Prostate gland (tissue), 2 donors: ENCODE results near the gene GPR179. TPM values are rescaled to one million over a fixed set of nuclear protein-coding genes. Genes with fewer than 3 reads are reported as not detected.
"Not testable (repeated sequence)": the region's sequence is repeated elsewhere in the genome, so short reads cannot be mapped to it uniquely, and the experiment has no call there.

Experiments used
- DNase-seq: peaks from one replicate; pipeline ENCODE4 v3.0.0-alpha.2; 2019; ENCODE audit warnings: low spot score
- H3K27ac ChIP-seq, 2 donors: fragments of 200-600 bp; sonication (generic); 2 replicates each; pipeline ENCODE4 v1.5.1; 2017 to 2019
- H3K27me3 ChIP-seq: fragments of 200-600 bp; sonication (generic); replicated peaks from 2 replicates; pipeline ENCODE4 v1.5.1; 2019; ENCODE audit not compliant: insufficient read depth
- H3K36me3 ChIP-seq, 2 donors: fragments of 200-600 bp; sonication (generic); 1 replicate in 1 of 2; 2 replicates in 1 of 2; pipeline versions ENCODE4 v1.5.1 to v1.8.1; 2017 to 2019
- H3K4me1 ChIP-seq: fragments of 200-600 bp; sonication (generic); replicated peaks from 2 replicates; pipeline ENCODE4 v1.5.1; 2019
- H3K4me3 ChIP-seq, 2 donors: fragments of 200-600 bp; sonication (generic); 2 replicates each; pipeline ENCODE4 v1.5.1; 2017 to 2019
- H3K9me3 ChIP-seq: fragments of 200-600 bp; sonication (generic); 2 replicates; pipeline ENCODE4 v1.5.1; 2017
- POLR2A ChIP-seq: fragments of 450-650 bp; IDR thresholded peaks from one replicate; pipeline ENCODE4 v1.6.1; 2016; ENCODE audit warnings: antibody characterized with exemption, mild to moderate bottlenecking
- POLR2AphosphoS5 ChIP-seq: sonication (generic); formaldehyde crosslinking; IDR thresholded peaks from one replicate; pipeline ENCODE4 v1.6.1; 2017; ENCODE audit warnings: antibody characterized with exemption
- WGBS: methylation state at CpG from one replicate; pipeline ENCODE4 v1.1.5; 2018; 5-methylcytosine and 5-hydroxymethylcytosine counted together
- intact Hi-C: fragments of 100-400 bp; cut with DNase I; formaldehyde crosslinking; loops from one replicate; pipeline ENCODE4 v1.14.2; 2022
- total RNA-seq, 2 donors: library from RNA; depleted of rRNA; stranded (reverse); fragments of >200 nt; gene quantifications; one replicate each; pipeline ENCODE4 v1.1.0, GENCODE V29; 2016
- TF ChIP-seq, protein P1 (sequence below), 4 experiments: fragments of 200-600 bp in 2 of 4; fragments of 450-650 bp in 2 of 4; sonication (generic) in 2 of 4; IDR thresholded peaks; 1 replicate in 3 of 4; 2 replicates in 1 of 4; pipeline ENCODE4 v1.5.1; 2016 to 2019; ENCODE audit warnings: antibody characterized with exemption in 4 of 4, mild to moderate bottlenecking in 2 of 4, moderate library complexity in 2 of 4

Gene GPR179
- total RNA-seq, 2 donors from 2014 or later: 0.14 to 0.40 TPM

DNA sequence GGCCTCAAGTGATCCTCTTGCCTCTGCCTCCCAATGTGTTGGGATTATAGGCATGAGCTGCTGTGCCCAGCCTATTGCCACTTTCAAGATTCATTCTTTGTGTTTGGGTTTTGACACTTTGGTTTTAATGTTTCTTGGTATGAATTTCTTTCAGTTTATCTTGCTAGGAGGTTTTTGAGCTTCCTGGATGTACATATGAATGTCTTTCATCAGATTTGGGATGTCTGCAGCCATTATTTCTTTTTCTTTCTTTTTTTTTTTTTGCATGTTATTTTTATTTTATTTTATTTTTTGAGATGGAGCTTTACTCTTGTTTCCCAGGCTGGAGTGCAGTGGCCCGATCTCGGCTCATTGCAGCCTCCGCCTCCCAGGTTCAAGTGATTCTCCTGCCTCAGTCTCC is 28.3 kb downstream of the GPR179 start:
- no peaks in the 10 kb centered on the region for H3K36me3 ChIP-seq
- H3K4me3 ChIP-seq: no peak overlapping the region
- H3K27ac ChIP-seq: no peak overlapping the region
- 62% methylated on average over 3 of the region's 3 CpGs for WGBS
- intact Hi-C loops: no loop called here
- no peaks in the 10 kb centered on the region for H3K27me3 ChIP-seq
- TF ChIP-seq, protein P1, sequence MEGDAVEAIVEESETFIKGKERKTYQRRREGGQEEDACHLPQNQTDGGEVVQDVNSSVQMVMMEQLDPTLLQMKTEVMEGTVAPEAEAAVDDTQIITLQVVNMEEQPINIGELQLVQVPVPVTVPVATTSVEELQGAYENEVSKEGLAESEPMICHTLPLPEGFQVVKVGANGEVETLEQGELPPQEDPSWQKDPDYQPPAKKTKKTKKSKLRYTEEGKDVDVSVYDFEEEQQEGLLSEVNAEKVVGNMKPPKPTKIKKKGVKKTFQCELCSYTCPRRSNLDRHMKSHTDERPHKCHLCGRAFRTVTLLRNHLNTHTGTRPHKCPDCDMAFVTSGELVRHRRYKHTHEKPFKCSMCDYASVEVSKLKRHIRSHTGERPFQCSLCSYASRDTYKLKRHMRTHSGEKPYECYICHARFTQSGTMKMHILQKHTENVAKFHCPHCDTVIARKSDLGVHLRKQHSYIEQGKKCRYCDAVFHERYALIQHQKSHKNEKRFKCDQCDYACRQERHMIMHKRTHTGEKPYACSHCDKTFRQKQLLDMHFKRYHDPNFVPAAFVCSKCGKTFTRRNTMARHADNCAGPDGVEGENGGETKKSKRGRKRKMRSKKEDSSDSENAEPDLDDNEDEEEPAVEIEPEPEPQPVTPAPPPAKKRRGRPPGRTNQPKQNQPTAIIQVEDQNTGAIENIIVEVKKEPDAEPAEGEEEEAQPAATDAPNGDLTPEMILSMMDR (IDR thresholded peaks at IDR 0.05): no peak
- TF ChIP-seq POLR2A: no peak
- no peak for TF ChIP-seq POLR2AphosphoS5
- no peaks in the 10 kb centered on the region for H3K4me1 ChIP-seq
- no peak for DNase-seq
- H3K9me3 ChIP-seq: no peaks in the 10 kb centered on the region

DNA sequence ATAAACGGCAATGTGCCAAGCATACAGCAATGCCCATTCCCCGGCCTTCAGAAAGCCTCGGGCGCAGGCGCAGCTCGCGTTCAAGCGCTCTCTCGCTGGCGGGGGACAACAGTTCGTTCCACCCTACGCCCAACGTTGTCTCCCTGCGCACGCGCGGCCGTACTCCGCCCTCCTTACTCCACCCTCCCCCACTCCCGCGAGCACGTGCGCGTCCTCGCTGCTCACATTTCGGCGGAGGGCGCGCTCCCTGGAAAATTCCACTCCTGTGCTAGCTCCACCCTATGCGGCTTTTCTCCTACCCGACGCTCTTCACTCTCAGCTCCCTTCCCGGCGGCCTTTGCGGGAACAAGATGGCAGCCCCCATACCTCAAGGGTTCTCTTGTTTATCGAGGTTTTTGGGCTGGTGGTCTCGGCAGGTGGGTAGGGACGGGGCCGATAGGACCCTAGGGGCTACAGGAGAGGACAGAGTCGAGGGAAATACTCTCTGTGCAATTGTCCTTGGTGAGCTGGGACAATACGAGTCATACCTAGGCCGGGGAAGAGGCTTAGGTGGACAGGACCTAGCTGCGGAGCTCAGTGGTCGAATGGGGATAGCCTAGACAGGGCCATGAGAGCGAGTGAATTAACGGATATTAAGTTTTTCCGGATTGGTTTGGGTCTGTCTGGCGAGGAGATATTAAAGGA is 46.8 kb downstream of the GPR179 start, which contains the start of gene MRPL45:
Gene MRPL45, plus strand, starts transcription at position 335 of the 684 bp plus-strand sequence. Its CDS starts 16 bp downstream, at position 351.
- H3K27me3 ChIP-seq, intact Hi-C loops, H3K36me3 ChIP-seq, H3K9me3 ChIP-seq, H3K4me1 ChIP-seq: not testable (repeated sequence)
- TF ChIP-seq POLR2AphosphoS5: peak; percentile 89
- under 1% methylated on average over 48 of the region's 48 CpGs for WGBS
- DNase-seq: peak; percentile 95
- Histone ChIP-seq H3K27ac (peak within 1 kb of the TSS; percentile 61 to 62), H3K4me3 (peak within 1 kb of the TSS; percentile 33 to 45)

DNA sequence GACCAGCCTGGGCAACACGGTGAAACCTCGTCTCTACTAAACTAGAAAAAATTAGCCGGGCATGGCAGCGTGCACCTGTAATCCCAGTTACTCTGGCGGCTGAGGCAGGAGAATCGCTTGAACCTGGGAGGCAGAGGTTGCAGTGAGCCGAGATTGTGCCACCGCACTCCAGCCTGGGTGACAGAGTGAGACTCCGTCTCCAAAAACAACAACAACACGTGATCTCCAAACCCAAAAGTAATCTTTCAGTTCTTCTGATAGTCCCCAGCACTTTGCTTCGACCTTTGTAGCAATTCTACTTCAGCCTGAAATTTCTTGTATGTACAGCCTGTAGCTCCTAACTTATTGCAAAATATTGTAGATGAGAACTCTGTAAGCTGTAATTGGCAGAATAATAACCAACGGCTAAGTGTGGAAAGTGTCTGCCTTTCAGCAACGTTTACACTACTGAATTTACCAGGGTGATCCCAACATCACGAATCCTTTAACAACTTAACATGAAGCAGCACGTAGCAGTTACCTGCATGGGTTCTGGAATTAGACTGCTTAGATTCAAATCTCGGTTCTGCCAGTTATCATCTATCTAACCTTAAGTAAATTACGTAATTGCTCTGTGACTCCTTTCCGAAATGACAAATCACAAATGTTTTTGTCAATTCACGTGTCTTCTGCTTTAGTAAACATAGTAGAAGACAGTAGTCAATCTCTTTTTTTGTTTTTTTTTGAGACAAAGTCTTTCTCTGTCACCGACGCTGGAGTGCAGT is 48.0 kb downstream of the GPR179 start:
- H3K4me3 ChIP-seq, H3K27ac ChIP-seq, DNase-seq, H3K27me3 ChIP-seq, intact Hi-C loops, H3K36me3 ChIP-seq, H3K9me3 ChIP-seq, H3K4me1 ChIP-seq: not testable (repeated sequence)
- WGBS: 56% methylated on average over 21 of the region's 21 CpGs

DNA sequence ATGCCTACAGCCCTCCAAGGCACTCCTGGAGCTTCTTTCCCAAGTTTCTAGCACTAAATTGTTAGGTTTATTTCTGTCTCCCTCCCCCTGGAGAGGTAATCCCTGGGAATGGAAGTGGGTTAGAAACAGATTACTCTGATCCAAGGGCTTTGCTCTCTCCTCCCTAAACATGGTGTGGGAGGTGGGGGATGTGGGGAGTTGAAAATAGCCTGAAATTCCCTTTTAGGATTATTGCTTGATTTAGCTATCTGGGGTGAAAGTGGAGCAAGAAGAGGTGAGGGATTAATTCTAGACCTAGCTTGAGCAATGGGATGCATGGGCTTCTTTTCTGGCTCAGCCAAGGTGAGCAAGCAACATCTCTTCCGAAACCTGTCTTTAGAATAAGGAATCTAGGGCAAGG is 54.0 kb downstream of the GPR179 start:
- DNase-seq, H3K4me3 ChIP-seq, H3K27ac ChIP-seq, H3K36me3 ChIP-seq, intact Hi-C loops, H3K4me1 ChIP-seq, H3K9me3 ChIP-seq, H3K27me3 ChIP-seq: not testable (repeated sequence)
- 92% methylated on average over 1 of the region's 1 CpG for WGBS

DNA sequence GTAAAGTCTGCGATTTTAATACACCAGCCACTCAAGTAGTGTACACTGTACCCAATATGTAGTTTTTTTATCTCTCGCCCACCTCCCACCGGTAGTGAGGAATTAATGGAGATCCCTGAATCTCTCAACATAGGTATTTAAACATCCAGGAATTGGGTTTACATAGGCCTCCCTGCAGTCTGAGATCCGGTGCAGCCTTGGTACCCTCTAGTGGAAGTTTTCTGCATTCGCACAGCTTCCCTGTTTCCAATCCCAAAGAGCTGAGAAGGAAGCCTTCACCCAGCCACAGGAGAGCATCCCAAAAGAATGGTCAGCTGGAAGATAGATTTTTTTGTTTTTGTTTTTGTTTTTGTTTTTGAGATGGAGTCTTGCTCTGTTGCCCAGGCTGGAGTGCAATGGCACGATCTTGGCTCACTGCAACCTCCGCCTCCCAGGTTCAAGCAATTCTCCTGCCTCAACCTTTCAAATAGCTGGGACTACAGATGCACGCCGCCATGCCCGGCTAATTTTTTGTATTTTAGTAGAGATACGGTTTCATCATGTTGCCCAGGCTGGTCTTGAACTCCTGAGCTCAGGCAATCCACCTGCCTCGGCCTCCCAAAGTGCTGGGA is 55.4 kb downstream of the GPR179 start:
- H3K36me3 ChIP-seq, DNase-seq, H3K27ac ChIP-seq, H3K27me3 ChIP-seq, H3K9me3 ChIP-seq, H3K4me1 ChIP-seq, intact Hi-C loops, H3K4me3 ChIP-seq: not testable (repeated sequence)
- TF ChIP-seq, protein P1 (IDR thresholded peaks at IDR 0.05): peak in 2 of 4 experiments; percentile 19 to 48
- 57% methylated on average over 7 of the region's 12 CpGs for WGBS

DNA sequence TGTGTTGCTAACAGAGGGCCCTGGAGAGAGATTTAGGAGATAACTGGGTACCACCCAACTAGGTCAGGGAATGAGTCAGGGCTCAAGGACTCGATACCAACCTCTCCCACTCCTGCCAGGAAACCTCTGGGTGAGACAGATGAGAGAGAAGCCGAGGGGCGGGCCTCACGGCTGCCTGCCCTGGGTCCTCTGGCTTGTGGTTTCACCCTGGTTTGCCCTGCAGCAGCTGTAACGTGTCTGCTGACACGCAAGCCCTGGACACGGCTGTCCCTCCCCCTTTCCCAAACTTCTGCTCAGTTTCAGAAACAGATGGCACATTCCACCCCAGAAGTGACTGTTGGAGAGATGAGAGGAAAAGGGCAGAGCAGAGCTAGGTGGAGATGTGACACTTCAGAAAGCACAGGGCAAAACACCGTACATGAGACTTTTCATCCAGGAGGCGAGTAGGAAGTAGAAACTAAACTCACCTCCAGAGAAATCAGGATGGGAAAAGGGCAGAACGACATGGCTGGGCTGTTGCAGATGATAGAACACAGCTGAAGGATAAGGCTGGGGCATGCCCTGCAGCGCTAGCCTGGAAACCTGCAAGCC is 57.2 kb downstream of the GPR179 start:
- H3K4me3 ChIP-seq, H3K9me3 ChIP-seq, H3K36me3 ChIP-seq, H3K27ac ChIP-seq, H3K4me1 ChIP-seq, H3K27me3 ChIP-seq, intact Hi-C loops, DNase-seq: not testable (repeated sequence)
- WGBS: 20% methylated on average over 7 of the region's 11 CpGs

DNA sequence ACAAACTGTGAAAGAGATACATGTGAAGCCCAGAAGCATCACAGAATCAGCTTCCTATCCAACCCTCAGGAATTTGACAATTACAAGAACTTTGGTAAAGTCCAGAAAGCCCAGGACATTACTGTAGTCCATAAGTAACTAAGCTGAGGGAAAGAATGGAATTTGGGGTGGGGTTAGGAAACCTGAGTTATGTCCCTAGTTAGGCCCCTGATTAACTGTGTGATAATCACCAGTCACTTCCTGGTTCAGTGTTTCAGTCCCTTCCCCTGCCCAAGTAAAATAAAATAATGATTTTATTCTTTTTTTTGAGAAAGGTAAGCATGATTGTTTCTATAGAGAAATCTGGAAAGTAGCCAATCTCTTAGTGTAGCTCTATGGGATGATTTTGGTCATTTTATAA is 57.8 kb downstream of the GPR179 start:
- intact Hi-C loops: not testable (repeated sequence)

More for the DNA sequence above, 57.8 kb downstream of the GPR179 start:
- not testable (repeated sequence) for H3K27ac ChIP-seq, H3K4me3 ChIP-seq, H3K4me1 ChIP-seq, DNase-seq, H3K36me3 ChIP-seq, H3K9me3 ChIP-seq, H3K27me3 ChIP-seq
